Aorta (tissue), 5 donors: ENCODE measurements around the gene TSPAN13. TPM values are rescaled to one million over a fixed set of nuclear protein-coding genes. Genes with fewer than 3 reads are reported as not detected.

Experiments
- ATAC-seq: fragments of 200-7000 bp; cut with Tn5 transposase; one replicate; pipeline ENCODE4 v1.9.1; 2022; ENCODE audit warnings: moderate library complexity; ENCODE audit not compliant: low FRiP score
- DNase-seq, 2 donors: peaks; one replicate each; pipeline ENCODE4 v3.0.0-alpha.2; 2020
- H3K27ac ChIP-seq, 2 donors: one replicate each; pipeline ENCODE4 v1.5.1; 2013; ENCODE audit warnings: low read length in 2 of 2, mild to moderate bottlenecking in 2 of 2, moderate library complexity in 2 of 2, control low read depth in 1 of 2, inconsistent platforms in 1 of 2, low read depth in 1 of 2
- H3K27me3 ChIP-seq, 2 donors: one replicate each; pipeline ENCODE4 v1.6.1; 2013; ENCODE audit warnings: control low read depth in 1 of 2, low read length in 1 of 2, mild to moderate bottlenecking in 1 of 2, moderate library complexity in 1 of 2; ENCODE audit not compliant: insufficient read depth in 2 of 2, control insufficient read depth in 1 of 2
- H3K36me3 ChIP-seq, 2 donors: one replicate each; pipeline ENCODE4 v1.6.1; 2013; ENCODE audit warnings: control low read depth in 1 of 2, low read length in 1 of 2, mild to moderate bottlenecking in 1 of 2; ENCODE audit not compliant: insufficient read depth in 2 of 2, control insufficient read depth in 1 of 2
- H3K4me1 ChIP-seq, 2 donors: one replicate each; pipeline ENCODE4 v1.6.1; 2013; ENCODE audit warnings: low read length in 2 of 2, control low read depth in 1 of 2, mild to moderate bottlenecking in 1 of 2, moderate library complexity in 1 of 2; ENCODE audit not compliant: insufficient read depth in 2 of 2, control insufficient read depth in 1 of 2
- H3K4me3 ChIP-seq, 2 donors: one replicate each; pipeline ENCODE4 v1.5.1; 2013; ENCODE audit warnings: low read length in 2 of 2, control low read depth in 1 of 2, mild to moderate bottlenecking in 1 of 2
- H3K9me3 ChIP-seq: one replicate; pipeline ENCODE4 v1.6.1; 2013; ENCODE audit warnings: mild to moderate bottlenecking, low read length; ENCODE audit not compliant: control insufficient read depth
- WGBS, 2 donors: extraction: QIAGEN DNeasy Blood & Tissue Kit; methylation state at CpG; one replicate each; pipeline ENCODE4 v1.1.7; 2013; 5-methylcytosine and 5-hydroxymethylcytosine counted together
- intact Hi-C, 2 donors: fragments of 100-400 bp; cut with DNase I; formaldehyde crosslinking; loops; one replicate each; pipeline versions ENCODE4 v1.14.2 to v1.15.0; 2022
- polyA plus RNA-seq, 2 donors: library from polyadenylated mRNA; stranded (reverse); fragments of 200-250 nt; gene quantifications; one replicate each; pipeline ENCODE4 v1.2.3, GENCODE V29; 2013
- total RNA-seq, 2 donors: library from RNA; stranded (reverse); fragmentation: NEBNext Ultra II Directional; extraction: Animal tissue kit (Norgen Biotek cat#: 25700); gene quantifications; one replicate each; pipeline ENCODE4 v1.2.1, GENCODE V29; 2021
- donor health status: healthy with polysubstance abuse.
- donor health status: Bipolar disorder and iron deficiency.
- donor health status: DM: no; HTN: no; CAD: no.
- donor health status: DM: no; HTN: no; CAD: no.
- donor health status: DM: yes; HTN: yes; CAD: no.

The TSPAN13 gene
- total and polyA plus RNA-seq, 4 donors: 1.5 to 20.9 (median 8.2) TPM

DNA sequence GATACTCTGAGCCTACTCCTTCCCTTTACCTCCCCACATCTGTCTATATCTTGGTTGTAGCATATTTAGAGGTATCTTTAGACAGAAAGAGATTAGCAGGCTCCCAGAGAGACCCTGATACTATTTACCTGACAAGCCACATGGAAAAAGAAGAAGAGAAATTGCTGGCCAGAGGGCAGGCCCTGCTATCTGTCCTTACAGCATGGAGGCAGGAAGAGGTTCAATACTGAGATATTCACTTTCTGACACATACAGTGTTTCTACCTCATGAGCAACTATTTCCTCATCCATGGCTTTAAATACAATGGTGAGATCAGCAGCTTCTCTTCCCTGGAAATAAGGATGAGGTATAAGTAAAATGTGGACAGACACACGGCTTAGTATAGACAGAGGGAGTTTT, 33.9 kb upstream of the TSPAN13 start:
- 96 to 100% methylated on average over 1 of the region's 1 CpG for WGBS, 2 donors
- no peaks in the 10 kb centered on the region for H3K9me3 ChIP-seq
- H3K36me3 ChIP-seq: no peaks in the 10 kb centered on the region
- ATAC-seq (no peak), DNase-seq (no peak)
- H3K4me1 ChIP-seq: no peaks in the 10 kb centered on the region
- H3K27me3 ChIP-seq: no peaks in the 10 kb centered on the region
- H3K27ac ChIP-seq: no peak overlapping the region
- intact Hi-C loops: no loop called here
- H3K4me3 ChIP-seq: no peak overlapping the region

DNA sequence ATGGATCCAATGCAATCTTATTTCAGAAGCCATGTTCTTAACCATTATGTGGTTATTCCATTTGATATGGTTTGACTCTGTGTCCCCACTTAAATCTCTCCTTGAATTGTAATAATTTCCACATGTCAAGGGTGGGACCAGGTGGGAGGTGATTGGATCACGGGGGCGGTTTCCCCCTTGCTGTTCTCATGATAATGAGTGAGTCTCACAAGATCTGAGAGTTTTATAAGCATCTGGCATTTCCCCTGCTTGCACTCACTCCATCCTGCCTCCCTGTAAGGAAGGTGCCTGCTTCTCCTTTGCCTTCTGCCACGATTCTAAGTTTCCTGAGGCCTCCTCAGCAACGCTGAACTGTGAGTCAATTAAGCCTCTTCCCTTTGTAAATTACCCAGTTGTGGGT, 32.0 kb upstream of the TSPAN13 start:
- no peaks in the 10 kb centered on the region for H3K36me3 ChIP-seq
- H3K4me3 ChIP-seq: no peak overlapping the region
- no peaks in the 10 kb centered on the region for H3K4me1 ChIP-seq
- no peak for DNase-seq
- H3K9me3 ChIP-seq: no peaks in the 10 kb centered on the region
- H3K27me3 ChIP-seq: no peaks in the 10 kb centered on the region
- ATAC-seq: no peak
- intact Hi-C loops: no loop called here
- H3K27ac ChIP-seq: no peak overlapping the region
- 79 to 84% methylated on average over 4 of the region's 4 CpGs for WGBS, 2 donors

DNA sequence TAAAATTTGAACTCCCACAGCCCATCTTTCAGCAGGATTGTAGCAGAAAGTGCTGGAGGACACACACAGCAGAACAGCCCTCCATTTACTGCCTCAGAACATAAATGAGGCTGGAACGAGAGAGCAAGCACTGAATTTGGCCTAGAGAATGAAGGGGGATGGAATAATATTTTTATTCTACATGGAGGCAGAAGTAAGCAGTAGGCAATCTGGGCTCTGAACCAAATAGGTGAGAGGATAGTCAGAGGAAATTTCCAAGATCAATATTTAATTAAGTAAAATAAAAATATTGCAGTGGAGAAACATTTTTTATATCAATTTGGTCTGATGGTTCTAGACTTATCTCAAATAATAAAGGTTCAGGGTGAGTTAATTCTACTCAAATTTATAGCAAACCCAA, 29.2 kb upstream of the TSPAN13 start:
- WGBS, 2 donors: 58 to 67% methylated on average over 1 of the region's 1 CpG
- intact Hi-C loops: no loop called here
- Histone ChIP-seq H3K9me3 (no peaks in the 10 kb centered on the region), H3K4me1 (no peaks in the 10 kb centered on the region), H3K27me3 (no peaks in the 10 kb centered on the region), H3K36me3 (no peaks in the 10 kb centered on the region), H3K4me3 (no peak overlapping the region), H3K27ac (no peak overlapping the region)
- DNase-seq (no peak), ATAC-seq (no peak)

DNA sequence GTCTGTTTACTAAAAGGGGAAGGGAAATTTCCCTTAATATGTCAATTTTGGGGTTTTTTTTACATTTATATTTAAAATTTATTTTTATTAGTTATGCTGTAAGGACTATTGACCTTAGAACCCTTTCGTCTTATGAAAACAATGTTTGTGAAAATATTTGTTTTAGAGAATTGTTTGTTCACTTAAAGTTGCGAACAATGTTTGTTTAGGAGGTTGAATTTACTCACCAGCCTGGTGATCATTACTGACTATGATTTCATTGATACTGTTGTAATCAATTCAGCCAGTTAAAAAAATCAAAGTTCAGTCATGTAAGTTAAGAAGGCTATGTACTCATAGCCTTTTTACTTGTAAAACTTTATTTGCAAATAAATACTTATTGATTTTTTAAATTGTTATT, 27.4 kb upstream of the TSPAN13 start:
- H3K9me3 ChIP-seq: no peaks in the 10 kb centered on the region
- ATAC-seq (no peak), DNase-seq (no peak)
- 87% methylated on average over 2 of the region's 2 CpGs for WGBS, 2 donors
- intact Hi-C loops: no loop called here
- no peak overlapping the region for H3K27ac ChIP-seq
- H3K36me3 ChIP-seq: no peaks in the 10 kb centered on the region
- no peaks in the 10 kb centered on the region for H3K27me3 ChIP-seq
- no peaks in the 10 kb centered on the region for H3K4me1 ChIP-seq
- no peak overlapping the region for H3K4me3 ChIP-seq

DNA sequence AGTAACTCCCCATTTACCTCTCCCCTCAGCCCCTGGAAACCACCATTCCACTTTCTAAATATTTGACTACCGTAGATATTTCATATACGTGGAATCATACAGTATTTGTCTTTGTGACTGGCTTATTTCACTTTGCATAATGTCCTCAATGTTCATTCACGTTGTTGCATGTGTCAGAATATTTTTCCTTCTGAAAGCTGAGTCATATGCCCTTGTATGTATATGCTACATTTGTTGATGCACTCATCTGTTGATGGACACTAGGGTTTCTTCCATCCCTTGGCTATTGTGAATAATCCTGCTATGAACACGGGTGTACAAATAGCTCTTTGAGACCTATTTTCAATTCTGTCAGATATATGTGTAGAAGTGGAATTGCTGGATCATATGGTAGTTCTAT, 25.8 kb upstream of the TSPAN13 start:
- no peaks in the 10 kb centered on the region for H3K4me1 ChIP-seq
- H3K36me3 ChIP-seq: no peaks in the 10 kb centered on the region
- intact Hi-C loops: no loop called here
- no peak overlapping the region for H3K27ac ChIP-seq
- H3K9me3 ChIP-seq: no peaks in the 10 kb centered on the region
- DNase-seq (no peak), ATAC-seq (no peak)
- H3K27me3 ChIP-seq: no peaks in the 10 kb centered on the region
- 60 to 77% methylated on average over 4 of the region's 4 CpGs for WGBS, 2 donors
- no peak overlapping the region for H3K4me3 ChIP-seq

DNA sequence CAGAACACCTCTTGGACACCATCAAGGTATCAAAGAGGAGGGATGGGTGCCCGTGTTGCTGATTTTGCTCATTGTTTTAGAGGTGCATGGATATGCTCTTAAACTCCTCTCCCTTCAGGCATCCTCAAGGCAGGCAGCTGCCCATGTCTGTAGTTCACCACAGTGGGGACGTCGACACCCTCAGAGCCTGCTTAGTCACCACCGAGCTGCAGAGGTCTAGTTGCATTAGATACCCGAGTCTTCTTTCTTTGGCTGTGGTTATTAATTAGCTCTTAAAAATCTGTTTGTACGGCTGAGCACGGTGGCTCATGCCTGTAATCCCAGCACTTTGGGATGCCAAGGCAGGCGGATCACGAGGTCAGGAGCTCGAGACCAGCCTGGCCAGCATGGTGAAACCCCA, 24.7 kb upstream of the TSPAN13 start:
- ATAC-seq (no peak), DNase-seq (no peak)
- intact Hi-C loops: no loop called here
- H3K27me3 ChIP-seq: no peaks in the 10 kb centered on the region
- 92% methylated on average over 10 of the region's 10 CpGs for WGBS, 2 donors
- no peak overlapping the region for H3K27ac ChIP-seq
- H3K36me3 ChIP-seq: no peaks in the 10 kb centered on the region
- H3K9me3 ChIP-seq: no peaks in the 10 kb centered on the region
- H3K4me3 ChIP-seq: no peak overlapping the region
- H3K4me1 ChIP-seq: no peaks in the 10 kb centered on the region

DNA sequence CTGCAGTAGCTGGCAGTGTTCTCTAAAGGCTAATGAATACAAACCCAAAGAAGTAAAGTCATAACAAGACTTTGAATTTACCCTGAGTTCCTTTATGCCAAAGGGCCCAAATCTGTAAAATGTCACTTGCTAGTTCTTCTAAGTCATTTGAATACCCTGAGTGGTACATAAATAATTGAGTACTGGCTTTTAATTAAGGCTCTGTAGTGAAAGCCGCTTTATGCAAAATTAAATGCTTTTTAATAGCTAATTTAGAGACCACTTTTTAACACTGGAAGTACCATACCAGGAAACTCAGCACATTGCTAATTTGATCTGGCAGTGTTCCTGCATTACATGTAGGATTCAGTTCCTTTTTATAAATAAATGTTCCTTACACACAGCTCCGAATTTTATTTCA, 24.0 kb upstream of the TSPAN13 start:
- Histone ChIP-seq H3K9me3 (no peaks in the 10 kb centered on the region), H3K27me3 (no peaks in the 10 kb centered on the region), H3K36me3 (no peaks in the 10 kb centered on the region), H3K4me1 (no peaks in the 10 kb centered on the region), H3K27ac (no peak overlapping the region), H3K4me3 (no peak overlapping the region)
- intact Hi-C loops: no loop called here
- WGBS, 2 donors: 83 to 89% methylated on average over 2 of the region's 2 CpGs
- ATAC-seq: no peak
- no peak for DNase-seq

DNA sequence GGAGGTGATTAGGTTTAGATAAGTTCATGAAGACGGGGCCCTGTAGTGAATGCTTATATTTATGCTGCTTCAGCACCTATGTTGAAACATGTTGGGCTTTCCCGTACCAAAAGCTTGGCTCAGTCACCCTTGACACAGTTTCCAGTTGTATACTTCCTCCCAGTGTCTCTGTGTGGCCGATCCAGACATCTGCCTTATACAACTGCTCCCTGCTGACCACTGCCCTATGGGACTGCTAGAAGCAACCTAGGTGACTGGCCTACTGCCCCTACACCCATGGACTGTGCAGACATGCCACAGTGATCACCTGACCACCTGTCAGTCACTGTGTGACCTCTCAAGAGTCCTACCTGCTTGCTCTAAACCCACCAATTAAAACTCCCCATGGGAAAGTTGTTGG, 22.6 kb upstream of the TSPAN13 start:
- Histone ChIP-seq H3K27ac (no peak overlapping the region), H3K36me3 (no peaks in the 10 kb centered on the region), H3K4me3 (no peak overlapping the region), H3K9me3 (no peaks in the 10 kb centered on the region), H3K27me3 (no peaks in the 10 kb centered on the region), H3K4me1 (no peaks in the 10 kb centered on the region)
- intact Hi-C loops: no loop called here
- ATAC-seq (no peak), DNase-seq (no peak)
- WGBS, 2 donors: 93 to 94% methylated on average over 3 of the region's 3 CpGs

DNA sequence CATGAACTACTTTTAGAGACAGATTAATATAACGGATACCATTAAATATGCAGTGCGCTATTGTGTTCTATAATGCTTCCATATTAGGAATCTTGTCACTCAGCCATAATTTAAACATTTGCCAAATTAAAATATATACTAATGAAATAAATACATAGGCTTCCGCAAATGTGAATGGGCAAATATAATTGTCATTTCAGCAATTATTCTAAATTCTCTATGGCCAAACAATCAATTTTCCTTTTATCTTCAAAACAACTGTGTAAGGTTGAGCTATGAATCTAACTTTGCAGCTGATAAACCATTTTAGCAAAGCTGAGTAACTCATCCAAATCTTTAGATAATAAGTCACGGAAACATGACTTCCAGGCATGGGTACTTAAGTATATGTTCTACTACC, 20.7 kb upstream of the TSPAN13 start:
- no peaks in the 10 kb centered on the region for H3K27me3 ChIP-seq
- no peaks in the 10 kb centered on the region for H3K36me3 ChIP-seq
- H3K4me3 ChIP-seq: no peak overlapping the region
- 98% methylated on average over 4 of the region's 4 CpGs for WGBS, 2 donors
- no peak overlapping the region for H3K27ac ChIP-seq
- no peak for DNase-seq
- H3K9me3 ChIP-seq: no peaks in the 10 kb centered on the region
- intact Hi-C loops: no loop called here
- no peaks in the 10 kb centered on the region for H3K4me1 ChIP-seq
- no peak for ATAC-seq
